C4-2B (cell line): ENCODE measurements around the gene PITPNM3.

Experiments used
- CTCF ChIP-seq: fragments of 450-650 bp; conservative IDR thresholded peaks from 2 replicates; pipeline ENCODE4 v1.5.1; 2017; ENCODE audit warnings: mild to moderate bottlenecking
- ZFX ChIP-seq: fragments of 450-650 bp; IDR thresholded peaks from 2 replicates; pipeline ENCODE4 v1.6.1; 2017

GRCh38 chr17:6587310-6587709 lies 31.0 kb upstream of the PITPNM3 start:
- TF ChIP-seq CTCF (no peak), ZFX (no peak)
